ENCODE measurements around the gene TEAD1. TPM values are rescaled to one million over a fixed set of nuclear protein-coding genes. Genes with fewer than 3 reads are reported as not detected.

TEAD1 gene
- total RNA-seq, 6 experiments from 2014 or later: 218 to 252 (median 227) TPM

- H3K36me3 Mint-ChIP-seq (ENCODE audit: low read depth): peaks cover 17% of the 10 kb centered on the region
- H3K27me3 Mint-ChIP-seq (ENCODE audit: insufficient read depth): peaks cover 3% of the 10 kb centered on the region; the same call in 1 of the 2 replicates
- H3K27ac Mint-ChIP-seq: peak overlapping the region; percentile 51
- peaks cover 99% of the 10 kb centered on the region for H3K4me1 Mint-ChIP-seq (ENCODE audit: low read depth)
- peak overlapping the region; percentile 14; the same call in 1 of the 2 replicates for H3K4me3 Mint-ChIP-seq
- no peak for TF ChIP-seq CTCF (IDR thresholded peaks at IDR 0.05)
- H3K9me3 Mint-ChIP-seq: no peaks in the 10 kb centered on the region
- DNase-seq: peak; percentile 44
Observed at GRCh38 chr11:12727563-12728211, 53.5 kb downstream of the TEAD1 start.

- DNase-seq: no peak
- H3K27ac Mint-ChIP-seq: peak overlapping the region; percentile 51; the same call in 1 of the 2 replicates
- peaks cover 16% of the 10 kb centered on the region for H3K36me3 Mint-ChIP-seq (ENCODE audit: low read depth)
- H3K4me1 Mint-ChIP-seq (ENCODE audit: low read depth): peaks cover 99% of the 10 kb centered on the region
- peaks cover 3% of the 10 kb centered on the region; the same call in 1 of the 2 replicates for H3K27me3 Mint-ChIP-seq (ENCODE audit: insufficient read depth)
- TF ChIP-seq CTCF (IDR thresholded peaks at IDR 0.05): no peak
- H3K9me3 Mint-ChIP-seq: no peaks in the 10 kb centered on the region
- no peak overlapping the region for H3K4me3 Mint-ChIP-seq
Observed at GRCh38 chr11:12728417-12728816, 54.2 kb downstream of the TEAD1 start.

GRCh38 chr11:12729941-12730340, 55.7 kb downstream of the TEAD1 start:
- no peak for TF ChIP-seq CTCF (IDR thresholded peaks at IDR 0.05)
- H3K9me3 Mint-ChIP-seq: no peaks in the 10 kb centered on the region
- peaks cover 9% of the 10 kb centered on the region for H3K36me3 Mint-ChIP-seq (ENCODE audit: low read depth)
- no peaks in the 10 kb centered on the region for H3K27me3 Mint-ChIP-seq (ENCODE audit: insufficient read depth)
- H3K4me3 Mint-ChIP-seq: no peak overlapping the region
- DNase-seq: no peak
- H3K4me1 Mint-ChIP-seq (ENCODE audit: low read depth): peaks cover 93% of the 10 kb centered on the region
- no peak overlapping the region for H3K27ac Mint-ChIP-seq

- Mint-ChIP-seq H3K27me3 (ENCODE audit: insufficient read depth) (no peaks in the 10 kb centered on the region), H3K9me3 (no peaks in the 10 kb centered on the region), H3K27ac (peak overlapping the region; percentile 86), H3K4me1 (ENCODE audit: low read depth) (peaks cover 87% of the 10 kb centered on the region), H3K36me3 (ENCODE audit: low read depth) (no peaks in the 10 kb centered on the region; the same call in 1 of the 2 replicates), H3K4me3 (peak overlapping the region; percentile 52)
- TF ChIP-seq CTCF (IDR thresholded peaks at IDR 0.05): no peak
- DNase-seq: peak; percentile 79
Observed at GRCh38 chr11:12731841-12732336, 57.7 kb downstream of the TEAD1 start.

- no peak for DNase-seq
- no peak for TF ChIP-seq CTCF (IDR thresholded peaks at IDR 0.05)
- no peaks in the 10 kb centered on the region; the same call in 1 of the 2 replicates for H3K36me3 Mint-ChIP-seq (ENCODE audit: low read depth)
- no peak overlapping the region for H3K4me3 Mint-ChIP-seq
- no peaks in the 10 kb centered on the region for H3K9me3 Mint-ChIP-seq
- peaks cover 83% of the 10 kb centered on the region for H3K4me1 Mint-ChIP-seq (ENCODE audit: low read depth)
- no peaks in the 10 kb centered on the region for H3K27me3 Mint-ChIP-seq (ENCODE audit: insufficient read depth)
- H3K27ac Mint-ChIP-seq: peak overlapping the region; percentile 86; the same call in 1 of the 2 replicates
Observed at GRCh38 chr11:12733091-12733490, 58.9 kb downstream of the TEAD1 start.

Data from HFFc6 (cell line).